Spleen (tissue), 11 donors: ENCODE results near the gene SMIM29. TPM values are rescaled to one million over a fixed set of nuclear protein-coding genes. Genes with fewer than 3 reads are reported as not detected.

Experiments used
- DNase-seq: peaks from one replicate; pipeline ENCODE4 v3.0.0-alpha.2; 2020
- H3K27ac ChIP-seq, 8 donors: fragments of 200-600 bp; sonication (generic) in 7 of 8; 1 replicate in 4 of 8; 2 replicates in 4 of 8; pipeline versions ENCODE4 v1.5.0 to v1.8.0; 2016 to 2021; ENCODE audit warnings: inconsistent platforms in 4 of 8, mild to moderate bottlenecking in 4 of 8, moderate library complexity in 1 of 8
- H3K27me3 ChIP-seq, 7 donors: fragments of 200-600 bp; sonication (generic) in 6 of 7; replicated peaks in 1 of 7; 1 replicate in 4 of 7; 2 replicates in 3 of 7; pipeline versions ENCODE4 v1.5.0 to v1.8.0; 2016 to 2021; ENCODE audit warnings: inconsistent platforms in 3 of 7, mild to moderate bottlenecking in 1 of 7
- H3K36me3 ChIP-seq, 6 donors: fragments of 200-600 bp; sonication (generic) in 5 of 6; 1 replicate in 4 of 6; 2 replicates in 2 of 6; pipeline versions ENCODE4 v1.5.0 to v1.8.0; 2016 to 2021; ENCODE audit warnings: inconsistent platforms in 2 of 6
- H3K4me1 ChIP-seq, 6 donors: fragments of 200-600 bp; sonication (generic) in 5 of 6; 1 replicate in 3 of 6; 2 replicates in 3 of 6; pipeline versions ENCODE4 v1.5.0 to v1.8.0; 2016 to 2021; ENCODE audit warnings: inconsistent platforms in 3 of 6
- H3K4me3 ChIP-seq, 8 donors: fragments of 200-600 bp; sonication (generic) in 7 of 8; 1 replicate in 4 of 8; 2 replicates in 4 of 8; pipeline versions ENCODE4 v1.5.0 to v1.8.0; 2016 to 2021; ENCODE audit warnings: inconsistent platforms in 4 of 8, mild to moderate bottlenecking in 4 of 8, moderate library complexity in 2 of 8
- H3K9me3 ChIP-seq, 8 donors: fragments of 200-600 bp; sonication (generic) in 7 of 8; 1 replicate in 4 of 8; 2 replicates in 4 of 8; pipeline versions ENCODE4 v1.5.0 to v1.8.0; 2016 to 2021; ENCODE audit warnings: inconsistent platforms in 4 of 8
- CTCF ChIP-seq, 11 experiments: fragments of 200-600 bp in 7 of 11; fragments of 450-650 bp in 4 of 11; sonication (generic) in 4 of 11; IDR thresholded peaks in 8 of 11; conservative IDR thresholded peaks in 3 of 11; 1 replicate in 7 of 11; 2 replicates in 4 of 11; pipeline versions ENCODE4 v1.4.0 to v1.8.0; 2016 to 2021; ENCODE audit warnings: antibody characterized with exemption in 11 of 11, inconsistent platforms in 4 of 11, mild to moderate bottlenecking in 1 of 11
- POLR2A ChIP-seq, 3 donors: fragments of 450-650 bp; IDR thresholded peaks; one replicate each; pipeline ENCODE4 v1.5.1; 2017; ENCODE audit warnings: antibody characterized with exemption in 3 of 3, mild to moderate bottlenecking in 1 of 3
- POLR2AphosphoS5 ChIP-seq, 3 donors: sonication (generic); formaldehyde crosslinking; IDR thresholded peaks; one replicate each; pipeline ENCODE4 v1.5.1; 2017; ENCODE audit warnings: antibody characterized with exemption in 3 of 3
- WGBS, 5 donors: extraction: QIAGEN DNeasy Blood & Tissue Kit in 3 of 5; methylation state at CpG; one replicate each; pipeline versions ENCODE4 v1.1.5 to v1.1.7; 2013 to 2018; 5-methylcytosine and 5-hydroxymethylcytosine counted together
- intact Hi-C: fragments of 100-400 bp; cut with DNase I; formaldehyde crosslinking; loops from one replicate; pipeline ENCODE4 v1.15.0; 2023; ENCODE audit warnings: low total_unique reads
- polyA plus RNA-seq, 3 donors: library from polyadenylated mRNA; stranded (reverse); fragments of 200-250 nt; gene quantifications; one replicate each; pipeline ENCODE4 v1.2.1, GENCODE V29; 2013
- total RNA-seq, 7 donors: library from RNA; depleted of rRNA in 3 of 7; stranded (reverse); fragments of >200 nt in 3 of 7; fragmentation: NEBNext Ultra II Directional in 4 of 7; extraction: Animal tissue kit (Norgen Biotek cat#: 25700) in 4 of 7; gene quantifications; one replicate each; pipeline versions ENCODE4 v1.1.0 to v1.2.1, GENCODE V29; 2016 to 2021
- donor health status: healthy with polysubstance abuse.
- donor health status: DM: no; HTN: no; CAD: no; lungs with moderate emphysema.
- donor health status: DM: no; HTN: no; CAD: no.
- donor health status: Bipolar disorder and iron deficiency.
- donor health status: healthy.
- donor health status: DM: no; HTN: no; CAD: no.
- donor health status: DM: yes; HTN: yes; CAD: no.

SMIM29 gene
- total and polyA plus RNA-seq, 10 donors: 24.7 to 73.7 (median 36.4) TPM

GRCh38 chr6:34288581-34288980 lies 39.8 kb upstream of the SMIM29 start:
- H3K27ac ChIP-seq: peak overlapping the region in 7 of 8 donors; percentile 12 to 69 (median 45)
- peaks cover 14 to 61% (median 48%) of the 10 kb centered on the region in 6 donors for H3K4me1 ChIP-seq
- intact Hi-C loops: no loop called here
- no peak overlapping the region for H3K4me3 ChIP-seq
- 2 to 8% (median 5%) methylated on average over 5 of the region's 5 CpGs for WGBS, 5 donors
- no peak for TF ChIP-seq POLR2AphosphoS5 (IDR thresholded peaks at IDR 0.05)
- TF ChIP-seq CTCF (IDR thresholded peaks at IDR 0.05 in 8 of 11, conservative IDR thresholded peaks at IDR 0.05 in 3 of 11): no peak
- TF ChIP-seq POLR2A (IDR thresholded peaks at IDR 0.05): no peak
- no peaks in the 10 kb centered on the region for H3K9me3 ChIP-seq
- peaks cover 0 to 60% (median 21%) of the 10 kb centered on the region in 6 donors for H3K36me3 ChIP-seq
- DNase-seq: no peak
- no peaks in the 10 kb centered on the region for H3K27me3 ChIP-seq

GRCh38 chr6:34285448-34286164 lies 36.8 kb upstream of the SMIM29 start:
- Histone ChIP-seq H3K36me3 (peaks cover 0 to 41% (median 0%) of the 10 kb centered on the region in 6 donors), H3K9me3 (no peaks in the 10 kb centered on the region), H3K27me3 (no peaks in the 10 kb centered on the region), H3K27ac (peak overlapping the region in 7 of 8 donors; percentile 69 to 89 (median 82)), H3K4me1 (peaks cover 14 to 79% (median 51%) of the 10 kb centered on the region in 6 donors), H3K4me3 (peak overlapping the region in 1 of 8 donors; percentile 47)
- TF ChIP-seq POLR2AphosphoS5 (IDR thresholded peaks at IDR 0.05) (no peak), POLR2A (IDR thresholded peaks at IDR 0.05) (no peak), CTCF (IDR thresholded peaks at IDR 0.05 in 8 of 11, conservative IDR thresholded peaks at IDR 0.05 in 3 of 11) (no peak)
- no peak for DNase-seq
- WGBS, 5 donors: 74 to 85% (median 83%) methylated on average over 4 of the region's 4 CpGs
- intact Hi-C loops: no loop called here

GRCh38 chr6:34284563-34285447 lies 36.0 kb upstream of the SMIM29 start:
- no peaks in the 10 kb centered on the region for H3K9me3 ChIP-seq
- no peak for TF ChIP-seq POLR2A (IDR thresholded peaks at IDR 0.05)
- peak in 2 of 3 donors; percentile 82 to 85 for TF ChIP-seq POLR2AphosphoS5 (IDR thresholded peaks at IDR 0.05)
- no peak for TF ChIP-seq CTCF (IDR thresholded peaks at IDR 0.05 in 8 of 11, conservative IDR thresholded peaks at IDR 0.05 in 3 of 11)
- intact Hi-C loops: no loop called here
- WGBS, 5 donors: 26 to 42% (median 37%) methylated on average over 4 of the region's 4 CpGs
- H3K4me3 ChIP-seq: peak overlapping the region in 1 of 8 donors; percentile 47
- H3K27me3 ChIP-seq: no peaks in the 10 kb centered on the region
- peaks cover 0 to 44% (median 0%) of the 10 kb centered on the region in 6 donors for H3K36me3 ChIP-seq
- peak; percentile 88 for DNase-seq
- peaks cover 14 to 86% (median 53%) of the 10 kb centered on the region in 6 donors for H3K4me1 ChIP-seq
- H3K27ac ChIP-seq: peak overlapping the region in 7 of 8 donors; percentile 69 to 89 (median 82)
